Ovary (tissue), 9 donors: Measurements from ENCODE around the gene SH3D21. TPM values are rescaled to one million over a fixed set of nuclear protein-coding genes. Genes with fewer than 3 reads are reported as not detected.
A peak's percentile ranks its signal among the peaks of the same experiment; 100 is the strongest.

ENCODE experiments used
- DNase-seq, 5 donors: peaks; one replicate each; pipeline ENCODE4 v3.0.0-alpha.2; 2019 to 2020
- H3K27ac ChIP-seq, 2 donors: fragments of 200-600 bp; one replicate each; pipeline versions ENCODE4 v1.5.1 to v1.8.0; 2019 to 2022
- H3K27me3 ChIP-seq: fragments of 200-600 bp; one replicate; pipeline ENCODE4 v1.8.0; 2022
- H3K36me3 ChIP-seq: fragments of 200-600 bp; sonication (generic); one replicate; pipeline ENCODE4 v1.5.1; 2019
- H3K4me1 ChIP-seq: one replicate; pipeline ENCODE4 v1.8.1; 2013; ENCODE audit warnings: mild to moderate bottlenecking, moderate library complexity; ENCODE audit not compliant: insufficient read depth
- H3K4me3 ChIP-seq: fragments of 200-600 bp; sonication (generic); one replicate; pipeline ENCODE4 v1.5.1; 2017
- H3K9me3 ChIP-seq, 2 donors: fragments of 200-600 bp in 1 of 2; sonication (generic) in 1 of 2; one replicate each; pipeline versions ENCODE4 v1.5.1 to v1.8.1; 2013 to 2019; ENCODE audit warnings: mild to moderate bottlenecking in 1 of 2, moderate library complexity in 1 of 2
- CTCF ChIP-seq, 3 donors: fragments of 450-650 bp in 2 of 3; fragments of 200-600 bp in 1 of 3; IDR thresholded peaks; one replicate each; pipeline versions ENCODE4 v1.5.1 to v1.8.0; 2016 to 2022; ENCODE audit warnings: antibody characterized with exemption in 3 of 3, mild to moderate bottlenecking in 1 of 3
- EP300 ChIP-seq: sonication (generic); formaldehyde crosslinking; IDR thresholded peaks from one replicate; pipeline ENCODE4 v1.6.1; 2017; ENCODE audit warnings: antibody characterized with exemption
- POLR2A ChIP-seq: fragments of 450-650 bp; IDR thresholded peaks from one replicate; pipeline ENCODE4 v1.6.1; 2017; ENCODE audit warnings: antibody characterized with exemption, mild to moderate bottlenecking, moderate library complexity
- WGBS, 3 donors: extraction: QIAGEN DNeasy Blood & Tissue Kit in 1 of 3; methylation state at CpG; one replicate each; pipeline versions ENCODE4 v1.1.5 to v1.1.7; 2013 to 2017; 5-methylcytosine and 5-hydroxymethylcytosine counted together
- intact Hi-C, 4 donors: fragments of 100-400 bp; cut with DNase I; formaldehyde crosslinking; loops; one replicate each; pipeline versions ENCODE4 v1.11.0 to v1.15.1; 2022 to 2023
- polyA plus RNA-seq, 2 donors: library from polyadenylated mRNA; stranded (reverse); fragments of 200-250 nt in 1 of 2; fragments of 350-450 nt in 1 of 2; fragmentation: Illumina TruSeq in 1 of 2; extraction: RNeasy Lipid Tissue Mini Kit (QIAGEN cat#74804) in 1 of 2; gene quantifications; one replicate each; pipeline ENCODE4 v1.2.3, GENCODE V29; 2013 to 2014
- total RNA-seq, 7 donors: library from RNA; depleted of rRNA in 2 of 7; stranded (reverse); fragments of >200 nt in 2 of 7; fragmentation: NEBNext Ultra II Directional in 3 of 7; extraction: Animal tissue kit (Norgen Biotek cat#: 25700) in 3 of 7; gene quantifications; one replicate each; pipeline versions ENCODE4 v1.1.0 to v1.2.4, GENCODE V29; 2016 to 2023
- donor health status: DM: no; HTN: no; CAD: no; lungs with moderate emphysema.
- donor health status: DM: no; HTN: no; CAD: no.
- donor health status: Bipolar disorder and iron deficiency.
- donor health status: DM: yes; HTN: yes; CAD: no.
- donor health status: DM: no; HTN: no; CAD: no.
- donor health status: DM: yes; HTN: yes; CAD: no.

The SH3D21 gene
- total and polyA plus RNA-seq, 9 donors = 1.9 to 22.6 (median 8.7) TPM

DNA sequence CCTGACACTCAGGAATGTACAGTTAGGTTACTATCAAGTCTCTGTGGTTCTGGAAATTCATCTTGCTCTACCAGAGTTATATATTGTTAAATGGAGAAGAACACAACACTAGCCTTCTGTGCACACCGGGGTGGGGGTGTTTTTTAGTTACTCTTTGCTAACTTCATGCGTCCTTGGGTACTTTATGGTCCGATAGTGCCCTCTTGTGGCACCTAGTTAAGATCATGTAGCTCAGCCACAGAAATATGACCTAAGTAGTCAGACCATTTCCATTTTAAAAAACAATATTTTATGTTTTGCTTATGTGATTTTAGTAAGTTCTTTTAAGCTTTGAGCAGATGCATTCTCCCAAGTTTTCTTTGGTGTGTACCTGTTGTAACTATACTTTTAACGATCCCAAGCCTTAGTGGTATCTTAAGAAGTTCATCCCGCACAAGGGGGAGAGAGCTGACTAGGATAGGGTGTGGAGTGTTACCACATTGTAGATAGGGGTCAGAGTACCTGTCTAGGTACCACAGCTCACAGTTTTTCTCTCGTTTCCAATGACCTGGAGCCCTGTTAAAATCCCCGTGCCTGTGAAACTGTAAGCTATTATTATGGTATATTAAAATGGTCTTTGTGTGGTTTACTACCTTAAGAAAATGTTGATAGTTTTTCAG lies 20.6 kb upstream of the SH3D21 start:
- TF ChIP-seq CTCF (IDR thresholded peaks at IDR 0.05) = peak; percentile 50 to 89 (median 74)
- no peak for TF ChIP-seq POLR2A
- no peaks in the 10 kb centered on the region for H3K36me3 ChIP-seq
- H3K27ac ChIP-seq = no peak overlapping the region
- WGBS, 3 donors = 35 to 44% (median 37%) methylated on average over 7 of the region's 7 CpGs
- no peaks in the 10 kb centered on the region for H3K4me1 ChIP-seq
- no peaks in the 10 kb centered on the region for H3K27me3 ChIP-seq
- intact Hi-C loops = loop anchor here (5.0 to 10.0 kb wide), 6 partner anchors 51 to 188 kb away; partner anchors contain the start of genes MAP7D1 (in 3 of the 4) and THRAP3 (in 1 of the 4)
- no peaks in the 10 kb centered on the region for H3K9me3 ChIP-seq
- peak in 4 of 5 donors; percentile 42 to 79 (median 66) for DNase-seq
- no peak overlapping the region for H3K4me3 ChIP-seq

DNA sequence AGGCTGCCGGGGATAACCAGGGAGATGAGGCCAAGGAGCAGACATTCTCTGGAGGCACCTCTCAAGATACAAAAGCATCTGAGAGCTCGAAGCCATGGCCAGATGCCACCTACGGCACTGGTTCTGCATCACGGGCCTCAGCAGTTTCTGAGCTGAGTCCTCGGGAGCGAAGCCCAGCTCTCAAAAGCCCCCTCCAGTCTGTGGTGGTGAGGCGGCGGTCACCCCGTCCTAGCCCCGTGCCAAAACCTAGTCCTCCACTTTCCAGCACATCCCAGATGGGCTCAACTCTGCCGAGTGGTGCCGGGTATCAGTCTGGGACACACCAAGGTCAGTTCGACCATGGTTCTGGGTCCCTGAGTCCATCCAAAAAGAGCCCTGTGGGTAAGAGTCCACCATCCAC lies 19.4 kb upstream of the SH3D21 start:
- H3K4me1 ChIP-seq = no peaks in the 10 kb centered on the region
- no peaks in the 10 kb centered on the region for H3K36me3 ChIP-seq
- no peaks in the 10 kb centered on the region for H3K27me3 ChIP-seq
- 84 to 89% (median 87%) methylated on average over 13 of the region's 13 CpGs for WGBS, 3 donors
- TF ChIP-seq POLR2A (no peak), CTCF (IDR thresholded peaks at IDR 0.05) (no peak), EP300 (no peak)
- DNase-seq = no peak
- H3K27ac ChIP-seq = no peak overlapping the region
- no peaks in the 10 kb centered on the region for H3K9me3 ChIP-seq
- no peak overlapping the region for H3K4me3 ChIP-seq
- intact Hi-C loops = loop anchor here (5.0 to 10.0 kb wide), 6 partner anchors 52 to 190 kb away; partner anchors contain the start of genes MAP7D1 (in 3 of the 4) and THRAP3 (in 1 of the 4)

- H3K9me3 ChIP-seq = no peaks in the 10 kb centered on the region
- TF ChIP-seq CTCF (IDR thresholded peaks at IDR 0.05) = no peak
- TF ChIP-seq POLR2A = no peak
- no peak for TF ChIP-seq EP300
- WGBS, 3 donors = 81 to 85% (median 83%) methylated on average over 5 of the region's 5 CpGs
- no peak overlapping the region for H3K4me3 ChIP-seq
- H3K4me1 ChIP-seq = no peaks in the 10 kb centered on the region
- no peaks in the 10 kb centered on the region for H3K27me3 ChIP-seq
- intact Hi-C loops = loop anchor here (5.0 to 10.0 kb wide), 6 partner anchors 53 to 190 kb away; partner anchors contain the start of genes MAP7D1 (in 3 of the 4) and THRAP3 (in 1 of the 4)
- no peak overlapping the region for H3K27ac ChIP-seq
- no peak for DNase-seq
- H3K36me3 ChIP-seq = no peaks in the 10 kb centered on the region
Observed at GRCh38 chr1:36287595-36287994, 18.6 kb upstream of the SH3D21 start.

GRCh38 chr1:36295390-36295789 lies 10.8 kb upstream of the SH3D21 start:
- Histone ChIP-seq H3K4me1 (no peaks in the 10 kb centered on the region), H3K36me3 (no peaks in the 10 kb centered on the region), H3K9me3 (no peaks in the 10 kb centered on the region), H3K4me3 (no peak overlapping the region), H3K27ac (no peak overlapping the region), H3K27me3 (no peaks in the 10 kb centered on the region)
- no peak for DNase-seq
- intact Hi-C loops = no loop called here
- TF ChIP-seq EP300 (no peak), CTCF (IDR thresholded peaks at IDR 0.05) (no peak), POLR2A (no peak)
- 87 to 98% (median 92%) methylated on average over 2 of the region's 2 CpGs for WGBS, 3 donors
